SK-N-SH (cell line): Measurements from ENCODE around the gene ATP6V1B1. TPM values are rescaled to one million over a fixed set of nuclear protein-coding genes. Genes with fewer than 3 reads are reported as not detected.

ENCODE experiments used
- CTCF ChIA-PET: fragments of 300-600, 350-600 bp; formaldehyde crosslinking; extraction: SDS; loops from one replicate; lab custom pipeline; 2021; lab: Yijun Ruan, JAX
- POLR2A ChIA-PET: fragments of 350-600 bp; sonication (Branson Sonifier 250); formaldehyde crosslinking; extraction: SDS; loops from one replicate; lab custom pipeline; 2020; ENCODE audit warnings: antibody characterized with exemption, inconsistent platforms; lab: Yijun Ruan, JAX
- DNase-seq: peaks from one replicate; pipeline ENCODE4 v3.0.0; 2012
- H2AFZ ChIP-seq: fragments of 200-600 bp; sonication (generic); 2 replicates; pipeline ENCODE4 v1.8.1; 2016; ENCODE audit warnings: antibody characterized with exemption, mild to moderate bottlenecking, low read depth
- H3F3A ChIP-seq: fragments of 200-600 bp; sonication (generic); replicated peaks from 2 replicates; pipeline ENCODE3; 2016; ENCODE audit warnings: antibody characterized with exemption, mild to moderate bottlenecking; ENCODE audit not compliant: insufficient read depth
- H3K27ac ChIP-seq, 2 experiments: fragments of 200-500 bp in 1 of 2; fragments of 200-600 bp in 1 of 2; sonication (Bioruptor generic) in 1 of 2; sonication (generic), shearing (Covaris generic) in 1 of 2; 2 replicates each; pipeline versions ENCODE4 v1.5.1 to v1.6.1; 2014 to 2016; ENCODE audit warnings: low read depth in 2 of 2, inconsistent platforms in 1 of 2, low read length in 1 of 2, mild to moderate bottlenecking in 1 of 2, mixed read lengths in 1 of 2
- H3K27me3 ChIP-seq: fragments of 200-600 bp; sonication (generic), shearing (Covaris generic); 2 replicates; pipeline ENCODE4 v1.6.1; 2016; ENCODE audit warnings: mixed run types; ENCODE audit not compliant: insufficient read depth
- H3K36me3 ChIP-seq, 2 experiments: fragments of 200-500 bp in 1 of 2; fragments of 200-600 bp in 1 of 2; sonication (Bioruptor generic) in 1 of 2; sonication (generic) in 1 of 2; replicated peaks in 1 of 2; 2 replicates each; pipeline versions ENCODE3 to v1.5.1; 2014 to 2016; ENCODE audit warnings: low read length in 1 of 2, mild to moderate bottlenecking in 1 of 2; ENCODE audit not compliant: insufficient read depth in 2 of 2, control insufficient read depth in 1 of 2
- H3K4me1 ChIP-seq, 2 experiments: fragments of 200-500 bp in 1 of 2; fragments of 200-600 bp in 1 of 2; sonication (Bioruptor generic) in 1 of 2; sonication (generic), shearing (Covaris generic) in 1 of 2; 2 replicates each; pipeline versions ENCODE4 v1.5.1 to v1.6.1; 2014 to 2016; ENCODE audit warnings: low read depth in 1 of 2, low read length in 1 of 2, mixed run types in 1 of 2; ENCODE audit not compliant: insufficient read depth in 2 of 2, control insufficient read depth in 1 of 2
- H3K4me2 ChIP-seq: fragments of 200-600 bp; sonication (generic), shearing (Covaris generic); 2 replicates; pipeline ENCODE4 v1.6.1; 2017; ENCODE audit warnings: mixed run types
- H3K4me3 ChIP-seq, 2 experiments: fragments of 200-500 bp in 1 of 2; fragments of 200-600 bp in 1 of 2; sonication (Bioruptor generic) in 1 of 2; sonication (generic), shearing (Covaris generic) in 1 of 2; 2 replicates each; pipeline versions ENCODE4 v1.5.1 to v1.8.1; 2014 to 2016; ENCODE audit warnings: low read depth in 2 of 2, inconsistent platforms in 1 of 2, low read length in 1 of 2, mild to moderate bottlenecking in 1 of 2, mixed read lengths in 1 of 2, moderate library complexity in 1 of 2
- H3K79me2 ChIP-seq: fragments of 200-600 bp; sonication (generic); 2 replicates; pipeline ENCODE4 v1.8.1; 2017; ENCODE audit warnings: mild to moderate bottlenecking; ENCODE audit not compliant: insufficient read depth
- H3K9ac ChIP-seq: fragments of 200-600 bp; sonication (generic); 2 replicates; pipeline ENCODE4 v1.6.1; 2017; ENCODE audit warnings: mixed run types
- H3K9me2 ChIP-seq: fragments of 200-600 bp; sonication (generic); 2 replicates; pipeline ENCODE4 v1.6.1; 2017; ENCODE audit warnings: mixed run types
- H3K9me3 ChIP-seq: fragments of 200-600 bp; sonication (generic); 2 replicates; pipeline ENCODE4 v1.6.1; 2017; ENCODE audit warnings: mixed run types, mild to moderate bottlenecking, moderate library complexity
- H4K20me1 ChIP-seq: fragments of 200-600 bp; sonication (generic); 2 replicates; pipeline ENCODE4 v1.6.1; 2017; ENCODE audit warnings: mild to moderate bottlenecking, mixed run types; ENCODE audit not compliant: insufficient read depth
- EZH2phosphoT487 ChIP-seq: fragments of 200-600 bp; sonication (generic); IDR thresholded peaks from 2 replicates; pipeline ENCODE4 v1.6.1; 2017; ENCODE audit warnings: low read depth, mixed run types, mild to moderate bottlenecking, antibody characterized with exemption, moderate library complexity, borderline replicate concordance
- FOXM1 ChIP-seq: IDR thresholded peaks from 2 replicates; pipeline ENCODE4 v1.4.0; 2012; ENCODE audit warnings: low read depth, mild to moderate bottlenecking
- GABPA ChIP-seq: IDR thresholded peaks from 2 replicates; pipeline ENCODE4 v1.4.0; 2012; ENCODE audit warnings: low read depth, mild to moderate bottlenecking
- GATA2 ChIP-seq: sonication (generic); formaldehyde crosslinking; IDR thresholded peaks from 2 replicates; pipeline ENCODE4 v1.5.0; 2020; ENCODE audit warnings: mild to moderate bottlenecking, missing genetic modification reagents
- IRF3 ChIP-seq: fragments of 150-350 bp; IDR thresholded peaks from 2 replicates; pipeline ENCODE4 v1.6.1; 2016; ENCODE audit warnings: mild to moderate bottlenecking, low read depth, low read length
- MEF2A ChIP-seq: IDR thresholded peaks from 2 replicates; pipeline ENCODE4 v1.4.0; 2012; ENCODE audit warnings: low read depth, borderline replicate concordance
- POLR2AphosphoS5 ChIP-seq: IDR thresholded peaks from 2 replicates; pipeline ENCODE4 v1.6.1; 2012; ENCODE audit warnings: low read depth, low read length
- RAD21 ChIP-seq: IDR thresholded peaks from 2 replicates; pipeline ENCODE4 v1.6.1; 2012; ENCODE audit warnings: mild to moderate bottlenecking, low read length
- RFX5 ChIP-seq: IDR thresholded peaks from 2 replicates; pipeline ENCODE4 v1.6.1; 2012; ENCODE audit warnings: mild to moderate bottlenecking, improper control_type of control experiment, low read length
- SIN3A ChIP-seq: IDR thresholded peaks from 2 replicates; pipeline ENCODE4 v1.6.1; 2012; ENCODE audit warnings: low read depth, mild to moderate bottlenecking, low read length, moderate library complexity, borderline replicate concordance
- SMC3 ChIP-seq: IDR thresholded peaks from 2 replicates; pipeline ENCODE4 v1.6.1; 2012; ENCODE audit warnings: low read depth, low read length, improper control_type of control experiment
- TAF1 ChIP-seq: IDR thresholded peaks from 2 replicates; pipeline ENCODE4 v1.6.1; 2012; ENCODE audit warnings: low read depth, mild to moderate bottlenecking, low read length, moderate library complexity, borderline replicate concordance
- TCF12 ChIP-seq: IDR thresholded peaks from 2 replicates; pipeline ENCODE4 v1.4.0; 2012
- USF2 ChIP-seq: fragments of 150-350 bp; IDR thresholded peaks from 2 replicates; pipeline ENCODE4 v1.6.1; 2017; ENCODE audit warnings: antibody characterized with exemption, low read length, low read depth, borderline replicate concordance
- YY1 ChIP-seq: IDR thresholded peaks from 2 replicates; pipeline ENCODE4 v1.4.0; 2012; ENCODE audit warnings: low read depth, mild to moderate bottlenecking
- WGBS: methylation state at CpG from one replicate; pipeline ENCODE4 v1.1.6; 2017; ENCODE audit warnings: low lambda C conversion rate; 5-methylcytosine and 5-hydroxymethylcytosine counted together
- polyA plus RNA-seq, 3 experiments: library from polyadenylated mRNA; depleted of rRNA; stranded (reverse); fragments of >200 nt; gene quantifications; 2 replicates each; pipeline ENCODE4 v1.2.3, GENCODE V29; 2012
- TF ChIP-seq, protein P1 (sequence below): IDR thresholded peaks from 2 replicates; pipeline ENCODE4 v1.4.0; 2012; ENCODE audit warnings: low read depth, borderline replicate concordance
- TF ChIP-seq, protein P2 (sequence below): IDR thresholded peaks from 2 replicates; pipeline ENCODE4 v1.4.0; 2012; ENCODE audit warnings: low read depth
- TF ChIP-seq, protein P3 (sequence below): fragments of 200-600 bp; sonication (generic); IDR thresholded peaks from 2 replicates; pipeline ENCODE4 v1.6.1; 2017; ENCODE audit warnings: antibody characterized with exemption, mild to moderate bottlenecking, moderate library complexity

The ATP6V1B1 gene
- polyA plus RNA-seq, 1 of the 3 experiments (the other 2 are of a cell fraction): 4.9 TPM

- Histone ChIP-seq H2AFZ (no peak overlapping the region), H3K9me2 (no peaks in the 10 kb centered on the region), H3F3A (no peaks in the 10 kb centered on the region), H3K36me3 (no peaks in the 10 kb centered on the region), H4K20me1 (no peaks in the 10 kb centered on the region), H3K9me3 (no peaks in the 10 kb centered on the region), H3K4me3 (no peak overlapping the region), H3K79me2 (no peaks in the 10 kb centered on the region), H3K4me1 (peaks cover 0 to 5% of the 10 kb centered on the region in 2 experiments; a peak in 1 of 4 replicates), H3K9ac (no peak overlapping the region), H3K27ac (no peak overlapping the region), H3K4me2 (no peak overlapping the region), H3K27me3 (no peaks in the 10 kb centered on the region)
- ChIA-PET POLR2A (no interaction called here), CTCF (interaction anchor here (0.9 to 7.5 kb wide), 6 partner anchors 10 to 73 kb away, joined by 3 to 79 read pairs (median 5); no protein-coding TSS in a partner anchor)
- TF ChIP-seq MEF2A: no peak
- TF ChIP-seq, protein P1, sequence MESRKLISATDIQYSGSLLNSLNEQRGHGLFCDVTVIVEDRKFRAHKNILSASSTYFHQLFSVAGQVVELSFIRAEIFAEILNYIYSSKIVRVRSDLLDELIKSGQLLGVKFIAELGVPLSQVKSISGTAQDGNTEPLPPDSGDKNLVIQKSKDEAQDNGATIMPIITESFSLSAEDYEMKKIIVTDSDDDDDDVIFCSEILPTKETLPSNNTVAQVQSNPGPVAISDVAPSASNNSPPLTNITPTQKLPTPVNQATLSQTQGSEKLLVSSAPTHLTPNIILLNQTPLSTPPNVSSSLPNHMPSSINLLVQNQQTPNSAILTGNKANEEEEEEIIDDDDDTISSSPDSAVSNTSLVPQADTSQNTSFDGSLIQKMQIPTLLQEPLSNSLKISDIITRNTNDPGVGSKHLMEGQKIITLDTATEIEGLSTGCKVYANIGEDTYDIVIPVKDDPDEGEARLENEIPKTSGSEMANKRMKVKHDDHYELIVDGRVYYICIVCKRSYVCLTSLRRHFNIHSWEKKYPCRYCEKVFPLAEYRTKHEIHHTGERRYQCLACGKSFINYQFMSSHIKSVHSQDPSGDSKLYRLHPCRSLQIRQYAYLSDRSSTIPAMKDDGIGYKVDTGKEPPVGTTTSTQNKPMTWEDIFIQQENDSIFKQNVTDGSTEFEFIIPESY: no peak
- no peak for TF ChIP-seq FOXM1
- TF ChIP-seq YY1: no peak
- TF ChIP-seq SIN3A: no peak
- TF ChIP-seq GATA2: no peak
- TF ChIP-seq RAD21: no peak
- TF ChIP-seq POLR2AphosphoS5: no peak
- no peak for TF ChIP-seq TAF1
- no peak for TF ChIP-seq USF2
- TF ChIP-seq IRF3: no peak
- DNase-seq: no peak
- WGBS: 93% methylated on average over 1 of the region's 1 CpG
Observed at GRCh38 chr2:70934981-70935380, 719 bp upstream of the ATP6V1B1 start.

- H3F3A ChIP-seq: no peaks in the 10 kb centered on the region
- H4K20me1 ChIP-seq: no peaks in the 10 kb centered on the region
- H3K9me2 ChIP-seq: no peaks in the 10 kb centered on the region
- H3K27ac ChIP-seq: no peak overlapping the region
- 94% methylated on average over 8 of the region's 10 CpGs for WGBS
- CTCF ChIA-PET: interaction anchor here (1.1 to 7.5 kb wide), 5 partner anchors 11 to 65 kb away, joined by 3 to 79 read pairs (median 20); no protein-coding TSS in a partner anchor
- TF ChIP-seq, protein P2, sequence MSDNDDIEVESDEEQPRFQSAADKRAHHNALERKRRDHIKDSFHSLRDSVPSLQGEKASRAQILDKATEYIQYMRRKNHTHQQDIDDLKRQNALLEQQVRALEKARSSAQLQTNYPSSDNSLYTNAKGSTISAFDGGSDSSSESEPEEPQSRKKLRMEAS: no peak
- TF ChIP-seq, protein P3, sequence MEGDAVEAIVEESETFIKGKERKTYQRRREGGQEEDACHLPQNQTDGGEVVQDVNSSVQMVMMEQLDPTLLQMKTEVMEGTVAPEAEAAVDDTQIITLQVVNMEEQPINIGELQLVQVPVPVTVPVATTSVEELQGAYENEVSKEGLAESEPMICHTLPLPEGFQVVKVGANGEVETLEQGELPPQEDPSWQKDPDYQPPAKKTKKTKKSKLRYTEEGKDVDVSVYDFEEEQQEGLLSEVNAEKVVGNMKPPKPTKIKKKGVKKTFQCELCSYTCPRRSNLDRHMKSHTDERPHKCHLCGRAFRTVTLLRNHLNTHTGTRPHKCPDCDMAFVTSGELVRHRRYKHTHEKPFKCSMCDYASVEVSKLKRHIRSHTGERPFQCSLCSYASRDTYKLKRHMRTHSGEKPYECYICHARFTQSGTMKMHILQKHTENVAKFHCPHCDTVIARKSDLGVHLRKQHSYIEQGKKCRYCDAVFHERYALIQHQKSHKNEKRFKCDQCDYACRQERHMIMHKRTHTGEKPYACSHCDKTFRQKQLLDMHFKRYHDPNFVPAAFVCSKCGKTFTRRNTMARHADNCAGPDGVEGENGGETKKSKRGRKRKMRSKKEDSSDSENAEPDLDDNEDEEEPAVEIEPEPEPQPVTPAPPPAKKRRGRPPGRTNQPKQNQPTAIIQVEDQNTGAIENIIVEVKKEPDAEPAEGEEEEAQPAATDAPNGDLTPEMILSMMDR: no peak
- no peak for TF ChIP-seq IRF3
- TF ChIP-seq TCF12: no peak
- TF ChIP-seq EZH2phosphoT487: no peak
- TF ChIP-seq GABPA: no peak
- TF ChIP-seq RFX5: no peak
- no peak for TF ChIP-seq SMC3
- H3K9ac ChIP-seq: no peak overlapping the region
- H3K36me3 ChIP-seq: no peaks in the 10 kb centered on the region
- peaks cover 0 to 5% of the 10 kb centered on the region in 2 experiments; a peak in 1 of 4 replicates for H3K4me1 ChIP-seq
- H3K9me3 ChIP-seq: no peaks in the 10 kb centered on the region
- H3K79me2 ChIP-seq: no peaks in the 10 kb centered on the region
- H2AFZ ChIP-seq: no peak overlapping the region
- no peaks in the 10 kb centered on the region for H3K27me3 ChIP-seq
- no peak overlapping the region for H3K4me2 ChIP-seq
- no peak overlapping the region for H3K4me3 ChIP-seq
- DNase-seq: no peak
- POLR2A ChIA-PET: no interaction called here
Observed at GRCh38 chr2:70936165-70936978, 672 bp downstream of the ATP6V1B1 start.
